Osteocyte (in vitro differentiated cells): Measurements from ENCODE around the gene CLK4. TPM values are rescaled to one million over a fixed set of nuclear protein-coding genes. Genes with fewer than 3 reads are reported as not detected.

Experiments used
- DNase-seq: peaks from one replicate; pipeline ENCODE4 v3.0.0; 2021; ENCODE audit warnings: mixed read lengths; ENCODE audit not compliant: unreplicated experiment; ENCODE audit errors: extremely low spot score
- H3K27ac Mint-ChIP-seq: one replicate; pipeline ENCODE4 v1.8.0; 2021; ENCODE audit warnings: mild to moderate bottlenecking, mixed read lengths; ENCODE audit not compliant: unreplicated experiment
- H3K27me3 Mint-ChIP-seq: one replicate; pipeline ENCODE4 v1.8.0; 2021; ENCODE audit warnings: mixed read lengths; ENCODE audit not compliant: unreplicated experiment
- H3K36me3 Mint-ChIP-seq: one replicate; pipeline ENCODE4 v1.8.0; 2021; ENCODE audit warnings: mixed read lengths; ENCODE audit not compliant: unreplicated experiment
- H3K4me1 Mint-ChIP-seq: one replicate; pipeline ENCODE4 v1.8.0; 2021; ENCODE audit warnings: mixed read lengths; ENCODE audit not compliant: unreplicated experiment
- H3K4me3 Mint-ChIP-seq: one replicate; pipeline ENCODE4 v1.8.0; 2021; ENCODE audit warnings: mild to moderate bottlenecking, moderate library complexity, mixed read lengths; ENCODE audit not compliant: unreplicated experiment
- H3K9me3 Mint-ChIP-seq: one replicate; pipeline ENCODE4 v1.8.0; 2021; ENCODE audit warnings: mixed read lengths; ENCODE audit not compliant: unreplicated experiment
- total RNA-seq: library from RNA; stranded (reverse); gene quantifications from 2 replicates; pipeline ENCODE4 v1.2.1, GENCODE V29; 2021
- TF ChIP-seq, protein P1 (sequence below): fragments of 200-600 bp; sonication (generic); IDR thresholded peaks from 2 replicates; pipeline ENCODE4 v1.5.0; 2021; ENCODE audit warnings: antibody characterized with exemption, mild to moderate bottlenecking, moderate library complexity

CLK4 gene
- total RNA-seq, 1 donor from 2014 or later: 30.0 TPM

GRCh38 chr5:178576591-178577351, 50.1 kb downstream of the CLK4 start:
- H3K4me1 Mint-ChIP-seq: no peaks in the 10 kb centered on the region
- no peak overlapping the region for H3K27ac Mint-ChIP-seq
- peaks cover 7% of the 10 kb centered on the region for H3K27me3 Mint-ChIP-seq
- H3K36me3 Mint-ChIP-seq: no peaks in the 10 kb centered on the region
- DNase-seq: peak; percentile 81
- TF ChIP-seq, protein P1, sequence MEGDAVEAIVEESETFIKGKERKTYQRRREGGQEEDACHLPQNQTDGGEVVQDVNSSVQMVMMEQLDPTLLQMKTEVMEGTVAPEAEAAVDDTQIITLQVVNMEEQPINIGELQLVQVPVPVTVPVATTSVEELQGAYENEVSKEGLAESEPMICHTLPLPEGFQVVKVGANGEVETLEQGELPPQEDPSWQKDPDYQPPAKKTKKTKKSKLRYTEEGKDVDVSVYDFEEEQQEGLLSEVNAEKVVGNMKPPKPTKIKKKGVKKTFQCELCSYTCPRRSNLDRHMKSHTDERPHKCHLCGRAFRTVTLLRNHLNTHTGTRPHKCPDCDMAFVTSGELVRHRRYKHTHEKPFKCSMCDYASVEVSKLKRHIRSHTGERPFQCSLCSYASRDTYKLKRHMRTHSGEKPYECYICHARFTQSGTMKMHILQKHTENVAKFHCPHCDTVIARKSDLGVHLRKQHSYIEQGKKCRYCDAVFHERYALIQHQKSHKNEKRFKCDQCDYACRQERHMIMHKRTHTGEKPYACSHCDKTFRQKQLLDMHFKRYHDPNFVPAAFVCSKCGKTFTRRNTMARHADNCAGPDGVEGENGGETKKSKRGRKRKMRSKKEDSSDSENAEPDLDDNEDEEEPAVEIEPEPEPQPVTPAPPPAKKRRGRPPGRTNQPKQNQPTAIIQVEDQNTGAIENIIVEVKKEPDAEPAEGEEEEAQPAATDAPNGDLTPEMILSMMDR: no peak
- H3K4me3 Mint-ChIP-seq: peak overlapping the region; percentile 29
- no peaks in the 10 kb centered on the region for H3K9me3 Mint-ChIP-seq

DNA sequence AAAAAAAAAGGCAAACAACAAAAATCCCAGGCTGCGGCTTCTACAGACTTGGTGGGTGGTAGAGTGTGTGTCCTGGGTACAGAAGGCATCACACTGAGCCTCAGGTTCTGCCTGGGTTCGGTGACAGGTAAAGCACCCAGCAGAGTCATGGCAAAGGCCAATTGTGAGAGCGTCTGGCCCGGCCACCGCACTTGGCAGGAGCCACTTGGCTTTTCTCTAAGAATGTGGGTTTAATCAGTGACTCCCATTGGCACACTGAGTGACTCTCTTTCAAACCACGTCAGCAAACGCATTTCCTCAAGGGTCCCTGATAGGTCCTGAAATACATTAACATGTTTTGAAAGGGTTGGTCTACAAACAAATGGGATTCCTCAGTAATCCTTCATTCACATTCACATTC, 53.6 kb downstream of the CLK4 start:
- Mint-ChIP-seq H3K27me3 (peaks cover 7% of the 10 kb centered on the region), H3K36me3 (no peaks in the 10 kb centered on the region), H3K9me3 (peaks cover 3% of the 10 kb centered on the region), H3K27ac (no peak overlapping the region), H3K4me1 (no peaks in the 10 kb centered on the region), H3K4me3 (no peak overlapping the region)
- TF ChIP-seq, protein P1: no peak
- DNase-seq: no peak

DNA sequence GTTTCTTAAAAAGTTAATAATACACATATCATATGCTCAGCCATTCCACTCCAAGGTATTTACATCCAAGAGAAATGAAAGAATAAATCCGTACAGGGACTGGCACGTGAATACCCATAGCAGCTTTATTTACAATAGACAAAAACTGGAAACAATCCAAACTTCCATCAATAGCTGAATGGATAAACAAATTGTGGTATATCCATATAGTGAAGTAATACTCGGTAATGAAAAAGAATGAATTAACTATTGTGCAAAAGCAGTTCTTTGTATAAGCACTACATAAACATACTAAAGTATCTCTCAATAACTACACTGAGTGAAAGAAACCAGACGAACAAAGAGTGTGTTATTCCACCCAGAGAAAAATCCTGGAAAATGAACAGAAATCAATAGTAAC, 54.2 kb downstream of the CLK4 start:
- Mint-ChIP-seq H3K9me3 (peaks cover 3% of the 10 kb centered on the region), H3K4me3 (no peak overlapping the region), H3K36me3 (no peaks in the 10 kb centered on the region), H3K27ac (no peak overlapping the region), H3K27me3 (peaks cover 7% of the 10 kb centered on the region), H3K4me1 (no peaks in the 10 kb centered on the region)
- DNase-seq: no peak
- TF ChIP-seq, protein P1: no peak

DNA sequence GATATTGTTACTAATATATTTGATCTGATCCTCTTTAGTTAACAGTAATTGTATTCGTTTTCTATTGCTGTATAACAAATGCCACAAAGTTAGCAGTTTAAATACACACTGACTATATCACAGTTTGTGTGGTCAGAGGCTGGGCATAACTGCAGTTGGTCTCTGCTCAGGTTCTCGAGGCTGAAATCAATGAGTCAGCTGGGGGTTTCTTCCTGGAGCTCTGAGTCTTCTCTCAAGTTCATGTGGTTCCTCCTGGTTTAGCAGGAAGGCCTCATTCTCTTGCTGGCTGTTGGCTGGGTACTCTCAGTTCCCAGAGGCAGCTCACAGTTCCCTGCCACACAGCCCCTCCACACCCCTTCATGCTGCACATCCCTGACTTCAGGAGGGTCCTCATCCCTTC, 57.4 kb downstream of the CLK4 start:
- TF ChIP-seq, protein P1: no peak
- Mint-ChIP-seq H3K4me1 (no peaks in the 10 kb centered on the region), H3K27ac (no peak overlapping the region), H3K36me3 (no peaks in the 10 kb centered on the region), H3K9me3 (peaks cover 3% of the 10 kb centered on the region), H3K4me3 (no peak overlapping the region), H3K27me3 (peaks cover 5% of the 10 kb centered on the region)
- DNase-seq: no peak

GRCh38 chr5:178564811-178565550, 61.9 kb downstream of the CLK4 start:
- H3K27me3 Mint-ChIP-seq: peaks cover 5% of the 10 kb centered on the region
- H3K9me3 Mint-ChIP-seq: no peaks in the 10 kb centered on the region
- no peak for DNase-seq
- no peak overlapping the region for H3K27ac Mint-ChIP-seq
- no peak overlapping the region for H3K4me3 Mint-ChIP-seq
- no peaks in the 10 kb centered on the region for H3K36me3 Mint-ChIP-seq
- TF ChIP-seq, protein P1: no peak
- no peaks in the 10 kb centered on the region for H3K4me1 Mint-ChIP-seq
